ENCODE measurements around the gene INSIG1. TPM values are rescaled to one million over a fixed set of nuclear protein-coding genes. Genes with fewer than 3 reads are reported as not detected.
A peak's percentile ranks its signal among the peaks of the same experiment; 100 is the strongest.

Gene INSIG1
- 10 to 100 TPM; 68.9 to 94.0 TPM for total RNA-seq

- H3K9me3 Mint-ChIP-seq = no peaks in the 10 kb centered on the region
- DNase-seq (ENCODE audit: low spot score in 2 of 2) (peak; percentile 96 to 97), ATAC-seq (peak; percentile 48 to 73)
- H3K36me3 Mint-ChIP-seq = peaks cover 25 to 28% of the 10 kb centered on the region in 2 donors
- peak within 1 kb of the TSS; percentile 96 to 99 for H3K27ac Mint-ChIP-seq
Observed at GRCh38 chr7:155297517-155298287, at the start of gene INSIG1. Gene INSIG1 (plus strand): TSS chr7:155297878. CDS start chr7:155298286, 408 bp downstream.

- peak overlapping the region in 1 of 2 donors; percentile 58 for H3K27ac Mint-ChIP-seq
- H3K9me3 Mint-ChIP-seq = no peaks in the 10 kb centered on the region
- peaks cover 0 to 4% of the 10 kb centered on the region in 2 donors for H3K36me3 Mint-ChIP-seq
- DNase-seq (ENCODE audit: low spot score in 2 of 2) = no peak
- no peak for ATAC-seq
Observed at GRCh38 chr7:155248366-155248756, 49.3 kb upstream of the INSIG1 start.

- Mint-ChIP-seq H3K36me3 (no peaks in the 10 kb centered on the region), H3K27ac (no peak overlapping the region), H3K9me3 (no peaks in the 10 kb centered on the region)
- ATAC-seq (no peak), DNase-seq (ENCODE audit: low spot score in 2 of 2) (no peak)
Observed at GRCh38 chr7:155251831-155252230, 45.8 kb upstream of the INSIG1 start.

- no peak overlapping the region for H3K27ac Mint-ChIP-seq
- no peak for ATAC-seq
- no peaks in the 10 kb centered on the region for H3K36me3 Mint-ChIP-seq
- H3K9me3 Mint-ChIP-seq = no peaks in the 10 kb centered on the region
- DNase-seq (ENCODE audit: low spot score in 2 of 2) = no peak
Observed at GRCh38 chr7:155252444-155252887, 45.2 kb upstream of the INSIG1 start.

GRCh38 chr7:155252892-155253501 lies 44.7 kb upstream of the INSIG1 start:
- no peak for ATAC-seq
- H3K36me3 Mint-ChIP-seq = no peaks in the 10 kb centered on the region

GRCh38 chr7:155254018-155254417 lies 43.7 kb upstream of the INSIG1 start:
- DNase-seq (ENCODE audit: low spot score in 2 of 2) = no peak
- Mint-ChIP-seq H3K9me3 (no peaks in the 10 kb centered on the region), H3K27ac (no peak overlapping the region), H3K36me3 (no peaks in the 10 kb centered on the region)
- ATAC-seq = no peak

More at GRCh38 chr7:155252892-155253501, 44.7 kb upstream of the INSIG1 start:
- no peak for DNase-seq (ENCODE audit: low spot score in 2 of 2)
- H3K9me3 Mint-ChIP-seq = no peaks in the 10 kb centered on the region
- H3K27ac Mint-ChIP-seq = no peak overlapping the region

GRCh38 chr7:155255071-155255470 lies 42.6 kb upstream of the INSIG1 start:
- no peak for DNase-seq (ENCODE audit: low spot score in 2 of 2)
- no peak for ATAC-seq
- no peak overlapping the region for H3K27ac Mint-ChIP-seq
- H3K36me3 Mint-ChIP-seq = no peaks in the 10 kb centered on the region
- H3K9me3 Mint-ChIP-seq = no peaks in the 10 kb centered on the region

GRCh38 chr7:155255621-155256020 lies 42.1 kb upstream of the INSIG1 start:
- Mint-ChIP-seq H3K9me3 (no peaks in the 10 kb centered on the region), H3K36me3 (no peaks in the 10 kb centered on the region), H3K27ac (no peak overlapping the region)
- ATAC-seq = peak; percentile 53 to 65
- no peak for DNase-seq (ENCODE audit: low spot score in 2 of 2)

GRCh38 chr7:155256081-155256760 lies 41.5 kb upstream of the INSIG1 start:
- Mint-ChIP-seq H3K9me3 (no peaks in the 10 kb centered on the region), H3K27ac (no peak overlapping the region), H3K36me3 (no peaks in the 10 kb centered on the region)
- no peak for DNase-seq (ENCODE audit: low spot score in 2 of 2)
- peak in 1 of 2 donors; percentile 11 for ATAC-seq

GRCh38 chr7:155256761-155257481 lies 40.8 kb upstream of the INSIG1 start:
- no peak overlapping the region for H3K27ac Mint-ChIP-seq
- H3K9me3 Mint-ChIP-seq = no peaks in the 10 kb centered on the region
- H3K36me3 Mint-ChIP-seq = no peaks in the 10 kb centered on the region

GRCh38 chr7:155257482-155258225 lies 40.0 kb upstream of the INSIG1 start:
- DNase-seq (ENCODE audit: low spot score in 2 of 2) (no peak), ATAC-seq (no peak)
- H3K36me3 Mint-ChIP-seq = no peaks in the 10 kb centered on the region
- H3K9me3 Mint-ChIP-seq = no peaks in the 10 kb centered on the region
- H3K27ac Mint-ChIP-seq = no peak overlapping the region

More at GRCh38 chr7:155256761-155257481, 40.8 kb upstream of the INSIG1 start:
- ATAC-seq = no peak
- DNase-seq (ENCODE audit: low spot score in 2 of 2) = no peak

- H3K27ac Mint-ChIP-seq = no peak overlapping the region
- DNase-seq (ENCODE audit: low spot score in 2 of 2) = no peak
Observed at GRCh38 chr7:155258226-155258560, 39.5 kb upstream of the INSIG1 start.

GRCh38 chr7:155259866-155260497 lies 37.7 kb upstream of the INSIG1 start:
- Mint-ChIP-seq H3K9me3 (no peaks in the 10 kb centered on the region), H3K36me3 (no peaks in the 10 kb centered on the region), H3K27ac (no peak overlapping the region)
- ATAC-seq (no peak), DNase-seq (ENCODE audit: low spot score in 2 of 2) (no peak)

More at GRCh38 chr7:155258226-155258560, 39.5 kb upstream of the INSIG1 start:
- Mint-ChIP-seq H3K9me3 (no peaks in the 10 kb centered on the region), H3K36me3 (no peaks in the 10 kb centered on the region)
- no peak for ATAC-seq

- DNase-seq (ENCODE audit: low spot score in 2 of 2) (no peak), ATAC-seq (no peak)
- Mint-ChIP-seq H3K27ac (no peak overlapping the region), H3K36me3 (no peaks in the 10 kb centered on the region), H3K9me3 (no peaks in the 10 kb centered on the region)
Observed at GRCh38 chr7:155260498-155260872, 37.2 kb upstream of the INSIG1 start.

- ATAC-seq (no peak), DNase-seq (ENCODE audit: low spot score in 2 of 2) (no peak)
- Mint-ChIP-seq H3K27ac (no peak overlapping the region), H3K36me3 (no peaks in the 10 kb centered on the region), H3K9me3 (no peaks in the 10 kb centered on the region)
Observed at GRCh38 chr7:155261031-155261985, 36.4 kb upstream of the INSIG1 start.
